Stomach (tissue), 9 donors: Measurements from ENCODE around the gene CLDN9. TPM values are rescaled to one million over a fixed set of nuclear protein-coding genes. Genes with fewer than 3 reads are reported as not detected.
A peak's percentile ranks its signal among the peaks of the same experiment; 100 is the strongest.

ENCODE experiments used
- DNase-seq, 2 donors: peaks; one replicate each; pipeline versions ENCODE4 v3.0.0 to v3.0.0-alpha.2; 2013 to 2019
- H3K27ac ChIP-seq, 5 donors: fragments of 200-600 bp in 4 of 5; sonication (generic) in 4 of 5; one replicate each; pipeline ENCODE4 v1.5.1; 2013 to 2019; ENCODE audit warnings: mild to moderate bottlenecking in 1 of 5, moderate library complexity in 1 of 5
- H3K27me3 ChIP-seq, 3 donors: fragments of 200-600 bp; sonication (generic); one replicate each; pipeline ENCODE4 v1.5.1; 2017 to 2019; ENCODE audit warnings: mixed run types in 1 of 3
- H3K36me3 ChIP-seq, 4 donors: fragments of 200-600 bp; sonication (generic); 1 replicate in 3 of 4; 2 replicates in 1 of 4; pipeline ENCODE4 v1.5.1; 2016 to 2019
- H3K4me1 ChIP-seq, 4 donors: fragments of 200-600 bp; sonication (generic); one replicate each; pipeline ENCODE4 v1.5.1; 2016 to 2019
- H3K4me3 ChIP-seq, 4 donors: fragments of 200-600 bp; sonication (generic) in 3 of 4; one replicate each; pipeline ENCODE4 v1.5.1; 2016 to 2019; ENCODE audit warnings: mild to moderate bottlenecking in 1 of 4
- H3K9me3 ChIP-seq, 4 donors: fragments of 200-600 bp; sonication (generic); one replicate each; pipeline ENCODE4 v1.5.1; 2016 to 2019
- CTCF ChIP-seq, 7 experiments: fragments of 450-650 bp in 4 of 7; fragments of 200-600 bp in 3 of 7; sonication (generic) in 3 of 7; IDR thresholded peaks; one replicate each; pipeline ENCODE4 v1.5.1; 2016 to 2019; ENCODE audit warnings: antibody characterized with exemption in 7 of 7, control low read depth in 2 of 7, mild to moderate bottlenecking in 1 of 7
- EP300 ChIP-seq: sonication (generic); formaldehyde crosslinking; IDR thresholded peaks from one replicate; pipeline ENCODE4 v1.6.1; 2017; ENCODE audit warnings: antibody characterized with exemption
- POLR2A ChIP-seq, 4 donors: fragments of 450-650 bp; IDR thresholded peaks; one replicate each; pipeline ENCODE4 v1.6.1; 2016; ENCODE audit warnings: antibody characterized with exemption in 4 of 4, control low read depth in 2 of 4, mild to moderate bottlenecking in 1 of 4, moderate library complexity in 1 of 4
- POLR2AphosphoS5 ChIP-seq, 3 donors: sonication (generic); formaldehyde crosslinking; IDR thresholded peaks; one replicate each; pipeline ENCODE4 v1.6.1; 2016; ENCODE audit warnings: antibody characterized with exemption in 3 of 3
- WGBS, 5 donors: extraction: QIAGEN DNeasy Blood & Tissue Kit in 3 of 5; methylation state at CpG; one replicate each; pipeline versions ENCODE4 v1.1.5 to v1.1.7; 2013 to 2018; 5-methylcytosine and 5-hydroxymethylcytosine counted together
- intact Hi-C: fragments of 100-400 bp; cut with DNase I; formaldehyde crosslinking; loops from one replicate; pipeline ENCODE4 v1.15.1; 2023; ENCODE audit warnings: low total_unique reads
- polyA plus RNA-seq, 3 donors: library from polyadenylated mRNA; stranded (reverse); fragments of 200-250 nt; gene quantifications; one replicate each; pipeline ENCODE4 v1.2.3, GENCODE V29; 2013
- total RNA-seq, 5 donors: library from RNA; depleted of rRNA; stranded (reverse); fragments of >200 nt; gene quantifications; one replicate each; pipeline versions ENCODE4 v1.1.0 to v1.2.3, GENCODE V29; 2014 to 2016
- donor health status: healthy with polysubstance abuse.
- donor health status: Bipolar disorder and iron deficiency.
- donor health status: healthy.

Gene CLDN9
- total and polyA plus RNA-seq, 8 donors, result 0.28 to 0.31 TPM; not detected in 6

GRCh38 chr16:2979669-2980226 is 33.0 kb upstream of the CLDN9 start:
- H3K27me3 ChIP-seq, result peaks cover 0 to 20% (median 7%) of the 10 kb centered on the region in 3 donors
- 1 to 6% (median 5%) methylated on average over 22 to 43 of the region's 43 CpGs for WGBS, 5 donors
- intact Hi-C loops, result no loop called here
- TF ChIP-seq POLR2A (IDR thresholded peaks at IDR 0.05), result no peak
- TF ChIP-seq CTCF (IDR thresholded peaks at IDR 0.05), result no peak
- TF ChIP-seq EP300, result no peak
- TF ChIP-seq POLR2AphosphoS5 (IDR thresholded peaks at IDR 0.05), result no peak
- no peak for DNase-seq
- H3K4me1 ChIP-seq, result peaks cover 26 to 54% (median 44%) of the 10 kb centered on the region in 4 donors
- peak overlapping the region in 3 of 5 donors; percentile 90 to 94 (median 92) for H3K27ac ChIP-seq
- H3K4me3 ChIP-seq, result peak overlapping the region; percentile 64 to 82 (median 74)
- H3K36me3 ChIP-seq, result no peaks in the 10 kb centered on the region
- no peaks in the 10 kb centered on the region for H3K9me3 ChIP-seq

DNA sequence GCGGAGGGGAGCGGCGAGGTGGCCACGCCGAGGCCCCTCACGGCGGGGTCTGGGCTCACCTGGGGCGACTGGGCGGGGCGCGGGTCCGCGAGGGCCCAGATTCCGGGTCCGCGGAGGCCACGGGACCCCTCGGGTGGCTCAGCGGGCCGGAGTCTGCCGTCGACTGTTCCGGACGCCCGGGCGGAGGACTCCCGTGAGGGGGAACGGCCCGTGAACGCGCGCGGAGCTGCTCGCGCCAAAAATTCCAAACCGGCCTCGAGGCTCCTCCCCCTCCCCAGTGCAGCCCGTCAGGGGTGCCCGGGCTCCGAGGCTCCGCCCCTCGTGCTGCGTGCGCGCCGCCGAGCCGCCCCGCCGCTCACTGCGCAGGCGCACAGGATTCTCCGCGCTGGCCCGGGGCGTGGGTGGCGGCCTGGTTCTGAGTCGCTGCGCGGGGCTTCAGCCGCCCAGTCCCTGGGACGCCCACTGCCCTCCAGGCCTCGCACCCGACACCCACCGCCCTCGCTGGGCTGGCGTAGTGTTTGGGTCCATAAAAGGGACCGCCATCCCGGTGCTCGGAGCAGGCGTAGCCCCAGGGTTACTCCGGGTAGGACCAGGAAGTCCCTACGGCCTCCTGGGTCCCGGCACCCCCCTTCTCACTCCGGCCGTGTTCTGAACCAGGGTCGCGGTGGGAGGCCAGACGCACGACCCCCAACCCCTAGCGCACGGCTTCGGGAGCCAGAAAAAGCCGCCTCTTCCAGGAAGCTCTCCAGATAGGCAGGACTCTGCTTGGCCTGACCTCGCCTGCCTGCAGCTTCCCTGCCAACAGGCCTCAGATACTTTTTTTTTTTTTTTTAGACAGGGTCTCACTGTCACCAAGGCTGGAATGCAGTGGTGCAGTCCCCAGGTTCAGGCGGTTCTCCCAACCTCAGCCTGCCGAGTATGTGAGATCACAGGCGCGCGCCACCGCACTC is 32.2 kb upstream of the CLDN9 start, which contains the start of gene PKMYT1:
TSS of gene PKMYT1 (minus strand) at position 220 of the 950 bp plus-strand sequence. CDS start 789 bp downstream, outside the sequence.
- intact Hi-C loops, result no loop called here
- peaks cover 28 to 62% (median 51%) of the 10 kb centered on the region in 4 donors for H3K4me1 ChIP-seq

DNA sequence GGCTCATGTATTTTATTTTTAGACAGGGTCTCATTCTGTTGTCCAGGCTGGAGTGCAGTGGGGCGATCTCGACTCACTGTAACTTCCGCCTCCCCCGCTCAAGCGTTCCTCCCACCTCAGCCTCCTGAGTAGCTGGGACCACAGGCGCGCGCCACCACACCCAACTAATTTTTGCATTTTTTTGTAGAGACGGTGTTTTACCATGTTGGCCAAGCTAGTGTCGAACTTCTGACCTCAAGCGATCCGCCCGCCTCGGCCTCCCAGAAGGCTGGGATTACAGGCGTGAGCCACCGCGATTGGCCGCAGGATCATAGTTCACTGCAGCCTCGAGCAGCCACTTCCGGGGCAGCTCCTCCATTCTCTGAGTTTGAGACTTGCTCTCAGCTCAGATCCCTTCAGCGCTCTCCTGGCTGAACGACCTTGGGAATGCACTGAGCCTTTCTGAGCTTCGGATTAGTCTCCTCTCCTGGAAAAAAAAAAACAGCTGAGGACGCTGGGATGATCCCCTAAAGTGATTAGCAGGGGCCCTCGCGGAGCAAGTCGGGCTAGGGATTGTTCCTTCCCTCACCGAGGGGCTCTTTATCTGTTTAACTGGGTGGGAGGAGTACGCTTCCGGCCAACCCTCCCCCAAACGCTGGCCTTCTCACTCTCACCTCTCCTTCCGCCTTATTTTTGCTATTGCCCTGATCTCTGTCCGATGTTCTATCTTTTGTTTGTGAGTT is 31.4 kb upstream of the CLDN9 start:
- peaks cover 0 to 20% (median 7%) of the 10 kb centered on the region in 3 donors for H3K27me3 ChIP-seq
- peak overlapping the region in 3 of 4 donors; percentile 64 to 79 (median 70) for H3K4me3 ChIP-seq
- peak overlapping the region in 1 of 5 donors; percentile 92 for H3K27ac ChIP-seq
- H3K4me1 ChIP-seq, result peaks cover 32 to 69% (median 56%) of the 10 kb centered on the region in 4 donors
- H3K9me3 ChIP-seq, result no peaks in the 10 kb centered on the region
- 47 to 59% (median 54%) methylated on average over 33 of the region's 33 CpGs for WGBS, 5 donors
- TF ChIP-seq POLR2AphosphoS5 (IDR thresholded peaks at IDR 0.05), result no peak
- no peak for TF ChIP-seq POLR2A (IDR thresholded peaks at IDR 0.05)
- TF ChIP-seq CTCF (IDR thresholded peaks at IDR 0.05), result no peak
- TF ChIP-seq EP300, result no peak
- DNase-seq, result no peak
- H3K36me3 ChIP-seq, result no peaks in the 10 kb centered on the region
- intact Hi-C loops, result no loop called here

More for the DNA sequence above, 32.2 kb upstream of the CLDN9 start, which contains the start of gene PKMYT1:
- Histone ChIP-seq H3K9me3 (no peaks in the 10 kb centered on the region), H3K36me3 (no peaks in the 10 kb centered on the region), H3K27me3 (peaks cover 0 to 20% (median 7%) of the 10 kb centered on the region in 3 donors), H3K27ac (peak within 1 kb of the TSS; percentile 87 to 95 (median 92)), H3K4me3 (peak within 1 kb of the TSS; percentile 64 to 82 (median 74))
- 6 to 12% (median 9%) methylated on average over 41 to 91 of the region's 91 CpGs for WGBS, 5 donors
- TF ChIP-seq POLR2AphosphoS5 (IDR thresholded peaks at IDR 0.05), result peak; percentile 85 to 99 (median 99)
- peak in 2 of 4 donors; percentile 65 to 78 for TF ChIP-seq POLR2A (IDR thresholded peaks at IDR 0.05)
- no peak for TF ChIP-seq CTCF (IDR thresholded peaks at IDR 0.05)
- DNase-seq, result peak; percentile 94 to 98

GRCh38 chr16:2981899-2982250 is 30.8 kb upstream of the CLDN9 start:
- H3K27ac ChIP-seq, result no peak overlapping the region
- intact Hi-C loops, result no loop called here
- H3K4me1 ChIP-seq, result peaks cover 32 to 65% (median 52%) of the 10 kb centered on the region in 4 donors
- no peak for DNase-seq
- peaks cover 0 to 21% (median 7%) of the 10 kb centered on the region in 3 donors for H3K27me3 ChIP-seq
- no peak for TF ChIP-seq CTCF (IDR thresholded peaks at IDR 0.05)
- no peaks in the 10 kb centered on the region for H3K9me3 ChIP-seq
- WGBS, 5 donors, result 67 to 80% (median 73%) methylated on average over 4 of the region's 4 CpGs
- H3K36me3 ChIP-seq, result no peaks in the 10 kb centered on the region
- no peak overlapping the region for H3K4me3 ChIP-seq
